DOHH2 (cell line): ENCODE results near the gene MLH3.

Source experiments
- H3F3A ChIP-seq: fragments of 200-600 bp; sonication (generic), shearing (Covaris generic); 2 replicates; pipeline ENCODE4 v1.6.0; 2016; ENCODE audit warnings: antibody characterized with exemption, mild to moderate bottlenecking; ENCODE audit not compliant: control insufficient read depth, insufficient read depth
- H3K27ac ChIP-seq: fragments of 200-600 bp; sonication (generic); 2 replicates; pipeline ENCODE4 v1.5.1; 2014; ENCODE audit warnings: low read depth, mild to moderate bottlenecking, low read length, moderate library complexity
- H3K27me3 ChIP-seq: fragments of 200-600 bp; sonication (generic); 2 replicates; pipeline ENCODE4 v1.6.1; 2014; ENCODE audit warnings: mild to moderate bottlenecking, low read length, mixed read lengths; ENCODE audit not compliant: control insufficient read depth
- H3K36me3 ChIP-seq: fragments of 200-600 bp; sonication (generic); 2 replicates; pipeline ENCODE4 v1.6.1; 2014; ENCODE audit warnings: mild to moderate bottlenecking, low read length, moderate library complexity, mixed read lengths; ENCODE audit not compliant: control insufficient read depth
- H3K4me1 ChIP-seq: fragments of 200-600 bp; sonication (generic); 2 replicates; pipeline ENCODE4 v1.6.1; 2014; ENCODE audit warnings: mild to moderate bottlenecking, low read length, mixed read lengths; ENCODE audit not compliant: control insufficient read depth
- H3K4me2 ChIP-seq: fragments of 200-600 bp; sonication (generic); 2 replicates; pipeline ENCODE4 v1.6.0; 2014; ENCODE audit warnings: mild to moderate bottlenecking, low read length, moderate library complexity
- H3K4me3 ChIP-seq: fragments of 200-600 bp; sonication (generic); 2 replicates; pipeline ENCODE4 v1.5.1; 2014; ENCODE audit warnings: mild to moderate bottlenecking, low read length, mixed read lengths
- H3K79me2 ChIP-seq: fragments of 200-600 bp; sonication (generic); 2 replicates; pipeline ENCODE4 v1.6.1; 2014; ENCODE audit warnings: mild to moderate bottlenecking, low read length, mixed read lengths; ENCODE audit not compliant: control insufficient read depth
- H3K9me2 ChIP-seq: fragments of 200-600 bp; sonication (generic); replicated peaks from 2 replicates; pipeline ENCODE4 v1.6.1; 2014; ENCODE audit warnings: mild to moderate bottlenecking, low read length, mixed read lengths; ENCODE audit not compliant: control insufficient read depth
- H3K9me3 ChIP-seq: fragments of 200-600 bp; sonication (generic); 2 replicates; pipeline ENCODE4 v1.6.1; 2014; ENCODE audit warnings: antibody characterized with exemption, low read length, mixed read lengths; ENCODE audit not compliant: control insufficient read depth, insufficient read depth
- H4K20me1 ChIP-seq: fragments of 200-600 bp; sonication (generic); 2 replicates; pipeline ENCODE4 v1.6.0; 2014; ENCODE audit warnings: low read depth, mild to moderate bottlenecking, antibody characterized with exemption, low read length, moderate library complexity; ENCODE audit not compliant: control insufficient read depth, insufficient read depth
- EZH2phosphoT487 ChIP-seq: fragments of 200-600 bp; sonication (generic); IDR thresholded peaks from 2 replicates; pipeline ENCODE4 v1.6.1; 2017; ENCODE audit warnings: borderline replicate concordance, mild to moderate bottlenecking, antibody characterized with exemption, low read length, moderate library complexity, mixed read lengths
- TF ChIP-seq, protein P1 (sequence below): fragments of 200-600 bp; sonication (generic); IDR thresholded peaks from one replicate; pipeline ENCODE4 v1.5.1; 2014; ENCODE audit warnings: antibody characterized with exemption, mild to moderate bottlenecking, low read depth, low read length; ENCODE audit not compliant: poor library complexity, severe bottlenecking

Gene MLH3

DNA sequence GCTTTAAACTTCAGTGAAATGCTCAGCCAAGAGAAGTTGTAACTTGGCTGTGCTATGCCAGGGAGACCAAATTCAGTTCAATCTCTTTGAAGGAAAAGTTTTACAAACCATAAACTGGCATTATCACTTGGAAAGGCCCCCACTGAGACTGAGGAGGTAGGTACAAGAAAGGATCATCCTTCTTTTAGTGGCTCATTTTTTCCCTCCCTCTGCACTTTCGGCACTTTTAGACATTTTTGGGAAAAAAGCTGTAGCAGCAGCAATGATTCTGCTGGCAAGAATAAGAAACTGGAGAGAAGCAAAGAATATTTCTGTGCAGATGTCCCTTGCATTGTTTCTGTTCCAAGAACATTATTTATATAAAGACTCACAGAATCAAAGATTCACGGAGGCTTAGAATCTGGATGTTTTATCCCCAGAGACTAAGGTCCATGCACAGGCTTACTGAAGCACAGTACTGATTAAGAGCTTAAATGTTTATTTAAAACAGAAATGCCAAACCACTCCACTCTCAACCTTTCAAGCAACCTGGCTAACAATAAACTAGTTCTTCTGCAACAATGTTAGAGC lies 30.5 kb upstream of the MLH3 start:
- H3F3A ChIP-seq, result 0 out of 2 replicates have a peak, but pooled peaks cover 3% of the 10 kb centered on the region
- no peaks in the 10 kb centered on the region for H3K27me3 ChIP-seq
- H3K4me2 ChIP-seq, result no peak overlapping the region
- no peaks in the 10 kb centered on the region for H3K4me1 ChIP-seq
- no peaks in the 10 kb centered on the region for H3K79me2 ChIP-seq
- H3K27ac ChIP-seq, result no peak overlapping the region
- H4K20me1 ChIP-seq, result no peaks in the 10 kb centered on the region
- H3K36me3 ChIP-seq, result peaks cover 54% of the 10 kb centered on the region
- H3K9me2 ChIP-seq, result no peaks in the 10 kb centered on the region
- TF ChIP-seq EZH2phosphoT487, result no peak
- TF ChIP-seq, protein P1, sequence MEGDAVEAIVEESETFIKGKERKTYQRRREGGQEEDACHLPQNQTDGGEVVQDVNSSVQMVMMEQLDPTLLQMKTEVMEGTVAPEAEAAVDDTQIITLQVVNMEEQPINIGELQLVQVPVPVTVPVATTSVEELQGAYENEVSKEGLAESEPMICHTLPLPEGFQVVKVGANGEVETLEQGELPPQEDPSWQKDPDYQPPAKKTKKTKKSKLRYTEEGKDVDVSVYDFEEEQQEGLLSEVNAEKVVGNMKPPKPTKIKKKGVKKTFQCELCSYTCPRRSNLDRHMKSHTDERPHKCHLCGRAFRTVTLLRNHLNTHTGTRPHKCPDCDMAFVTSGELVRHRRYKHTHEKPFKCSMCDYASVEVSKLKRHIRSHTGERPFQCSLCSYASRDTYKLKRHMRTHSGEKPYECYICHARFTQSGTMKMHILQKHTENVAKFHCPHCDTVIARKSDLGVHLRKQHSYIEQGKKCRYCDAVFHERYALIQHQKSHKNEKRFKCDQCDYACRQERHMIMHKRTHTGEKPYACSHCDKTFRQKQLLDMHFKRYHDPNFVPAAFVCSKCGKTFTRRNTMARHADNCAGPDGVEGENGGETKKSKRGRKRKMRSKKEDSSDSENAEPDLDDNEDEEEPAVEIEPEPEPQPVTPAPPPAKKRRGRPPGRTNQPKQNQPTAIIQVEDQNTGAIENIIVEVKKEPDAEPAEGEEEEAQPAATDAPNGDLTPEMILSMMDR, result no peak
- H3K4me3 ChIP-seq, result no peak overlapping the region
- no peaks in the 10 kb centered on the region for H3K9me3 ChIP-seq

DNA sequence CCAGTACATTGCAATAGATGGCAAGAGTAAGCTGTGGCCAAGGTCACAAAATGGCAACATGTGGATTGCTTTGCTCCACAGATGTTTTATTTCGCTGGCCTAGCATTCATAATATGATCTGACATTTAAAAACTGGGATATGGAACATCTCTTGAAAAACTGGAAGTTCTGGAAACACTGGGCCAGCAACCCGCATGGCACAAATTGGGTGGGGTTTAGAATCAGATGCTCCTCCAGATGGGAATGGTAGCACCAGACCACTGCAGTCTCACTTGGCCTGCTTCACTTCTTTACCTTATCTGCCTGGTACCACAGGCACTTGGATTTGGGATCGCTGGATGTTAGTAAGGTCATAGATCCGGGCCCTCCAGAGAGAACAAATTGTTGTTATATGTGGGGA lies 28.3 kb upstream of the MLH3 start:
- Histone ChIP-seq H3K27ac (no peak overlapping the region), H3K36me3 (peaks cover 34% of the 10 kb centered on the region), H3K9me2 (no peaks in the 10 kb centered on the region), H3K27me3 (no peaks in the 10 kb centered on the region), H3K9me3 (no peaks in the 10 kb centered on the region), H4K20me1 (no peaks in the 10 kb centered on the region), H3K4me2 (no peak overlapping the region), H3K4me1 (no peaks in the 10 kb centered on the region), H3K79me2 (no peaks in the 10 kb centered on the region), H3K4me3 (no peak overlapping the region), H3F3A (0 out of 2 replicates have a peak, but pooled peaks cover 3% of the 10 kb centered on the region)
- TF ChIP-seq, protein P1, result no peak
- no peak for TF ChIP-seq EZH2phosphoT487

DNA sequence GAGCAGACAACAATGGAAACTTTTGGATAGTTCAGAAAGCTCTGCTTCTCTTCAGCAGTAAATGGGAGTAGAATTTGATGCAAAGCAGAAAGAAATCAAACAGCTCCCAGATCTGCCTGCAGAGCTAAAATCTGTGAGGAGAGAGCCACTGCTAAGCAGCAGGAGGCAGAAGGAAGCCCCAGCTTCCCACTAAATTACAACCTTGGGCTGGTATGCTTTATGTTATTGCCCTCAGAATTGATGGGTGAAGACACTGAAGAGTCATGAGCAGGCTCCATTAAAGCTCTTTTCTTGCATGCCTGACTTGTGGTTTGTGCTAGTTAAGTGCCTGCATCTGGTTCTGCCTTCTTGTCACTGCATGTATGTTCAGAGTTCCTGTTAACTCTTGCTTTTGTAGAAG lies 26.5 kb upstream of the MLH3 start:
- Histone ChIP-seq H3K79me2 (no peaks in the 10 kb centered on the region), H3K9me2 (no peaks in the 10 kb centered on the region), H3K4me1 (no peaks in the 10 kb centered on the region), H3K4me2 (no peak overlapping the region), H3K27me3 (no peaks in the 10 kb centered on the region), H3K36me3 (peaks cover 17% of the 10 kb centered on the region), H3F3A (0 out of 2 replicates have a peak, but pooled peaks cover 3% of the 10 kb centered on the region), H3K27ac (no peak overlapping the region), H3K4me3 (no peak overlapping the region), H4K20me1 (no peaks in the 10 kb centered on the region), H3K9me3 (no peaks in the 10 kb centered on the region)
- TF ChIP-seq, protein P1, result no peak
- TF ChIP-seq EZH2phosphoT487, result no peak
